Hepatocyte (in vitro differentiated cells): Measurements from ENCODE around the gene LMTK2. TPM values are rescaled to one million over a fixed set of nuclear protein-coding genes. Genes with fewer than 3 reads are reported as not detected.

Experiments
- DNase-seq: peaks from one replicate; pipeline ENCODE4 v3.0.0-alpha.2; 2016; ENCODE audit warnings: low spot score
- H2AFZ ChIP-seq: fragments of 200-600 bp; sonication (generic); 2 replicates; pipeline ENCODE4 v1.6.0; 2016; ENCODE audit warnings: antibody characterized with exemption, mild to moderate bottlenecking
- H3K27ac ChIP-seq: fragments of 200-600 bp; sonication (generic); 2 replicates; pipeline ENCODE4 v1.5.1; 2016; ENCODE audit warnings: mild to moderate bottlenecking
- H3K27me3 ChIP-seq: fragments of 200-600 bp; sonication (generic); 2 replicates; pipeline ENCODE4 v1.6.1; 2016
- H3K36me3 ChIP-seq: fragments of 200-600 bp; sonication (generic); replicated peaks from 2 replicates; pipeline ENCODE4 v1.5.1; 2016; ENCODE audit warnings: low read depth; ENCODE audit not compliant: insufficient read depth
- H3K4me1 ChIP-seq: fragments of 200-600 bp; sonication (generic); 2 replicates; pipeline ENCODE4 v1.5.1; 2016; ENCODE audit warnings: mild to moderate bottlenecking, moderate library complexity; ENCODE audit not compliant: insufficient read depth
- H3K4me2 ChIP-seq: fragments of 200-600 bp; sonication (generic); 2 replicates; pipeline ENCODE4 v1.6.0; 2016
- H3K4me3 ChIP-seq: fragments of 200-600 bp; sonication (generic); 2 replicates; pipeline ENCODE4 v1.5.1; 2016; ENCODE audit warnings: mild to moderate bottlenecking
- H3K79me2 ChIP-seq: fragments of 200-600 bp; sonication (generic); 2 replicates; pipeline ENCODE4 v1.6.0; 2017; ENCODE audit warnings: mild to moderate bottlenecking
- H3K9me2 ChIP-seq: fragments of 200-600 bp; sonication (generic); replicated peaks from 2 replicates; pipeline ENCODE4 v1.6.0; 2017; ENCODE audit warnings: mild to moderate bottlenecking; ENCODE audit not compliant: insufficient read depth
- H3K9me3 ChIP-seq: fragments of 200-600 bp; sonication (generic); 2 replicates; pipeline ENCODE4 v1.5.1; 2016; ENCODE audit warnings: low read depth, mild to moderate bottlenecking
- H4K20me1 ChIP-seq: fragments of 200-600 bp; sonication (generic); 2 replicates; pipeline ENCODE4 v1.6.0; 2016; ENCODE audit warnings: mild to moderate bottlenecking; ENCODE audit not compliant: insufficient read depth, poor library complexity, severe bottlenecking
- CTCF ChIP-seq: fragments of 200-600 bp; sonication (generic); IDR thresholded peaks from 2 replicates; pipeline ENCODE4 v1.5.1; 2016; ENCODE audit warnings: antibody characterized with exemption, mild to moderate bottlenecking; ENCODE audit not compliant: poor library complexity
- EZH2 ChIP-seq: fragments of 200-600 bp; sonication (generic); IDR thresholded peaks from 2 replicates; pipeline ENCODE4 v1.6.1; 2016; ENCODE audit warnings: antibody characterized with exemption, mild to moderate bottlenecking, borderline replicate concordance
- EZH2phosphoT487 ChIP-seq: fragments of 200-600 bp; sonication (generic); IDR thresholded peaks from one replicate; pipeline ENCODE4 v1.6.1; 2018; ENCODE audit warnings: antibody characterized with exemption, mild to moderate bottlenecking, low read depth, moderate library complexity; ENCODE audit not compliant: unreplicated experiment, severe bottlenecking
- WGBS: methylation state at CpG from one replicate; pipeline ENCODE4 v1.1.6; 2016; ENCODE audit warnings: low lambda C conversion rate; ENCODE audit errors: missing lambda C conversion rate; 5-methylcytosine and 5-hydroxymethylcytosine counted together
- polyA plus RNA-seq: library from polyadenylated mRNA; unstranded; fragments of >200 nt; fragmentation: Nextera tagmentation; extraction: Ambion mirVana; gene quantifications from 2 replicates; pipeline ENCODE4 v1.2.1, GENCODE V29; 2016
- total RNA-seq: library from RNA; depleted of rRNA; stranded (reverse); fragments of >200 nt; gene quantifications from 2 replicates; pipeline ENCODE4 v1.2.3, GENCODE V29; 2014

The LMTK2 gene
- total and polyA plus RNA-seq, 2 experiments from 2014 or later = 5.0 to 13.1 TPM

- Histone ChIP-seq H3K9me3 (no peaks in the 10 kb centered on the region), H3K27ac (no peak overlapping the region), H4K20me1 (peaks cover 2% of the 10 kb centered on the region), H3K4me3 (no peak overlapping the region), H3K4me2 (no peak overlapping the region), H3K4me1 (peaks cover 17% of the 10 kb centered on the region), H3K36me3 (peaks cover 3% of the 10 kb centered on the region), H2AFZ (no peak overlapping the region), H3K79me2 (peaks cover 50% of the 10 kb centered on the region), H3K27me3 (no peaks in the 10 kb centered on the region), H3K9me2 (no peaks in the 10 kb centered on the region)
- DNase-seq = no peak
- 94% methylated on average over 4 of the region's 4 CpGs for WGBS
- TF ChIP-seq EZH2 = no peak
- TF ChIP-seq CTCF = no peak
- TF ChIP-seq EZH2phosphoT487 = no peak
These were observed 30.6 kb downstream of the LMTK2 start for GRCh38 chr7:98137134-98137825.

- H3K36me3 ChIP-seq = peaks cover 3% of the 10 kb centered on the region
- H3K4me2 ChIP-seq = no peak overlapping the region
- H3K4me3 ChIP-seq = no peak overlapping the region
- H3K27ac ChIP-seq = no peak overlapping the region
- H3K9me3 ChIP-seq = no peaks in the 10 kb centered on the region
- peaks cover 45% of the 10 kb centered on the region for H3K79me2 ChIP-seq
- WGBS = 85% methylated on average over 4 of the region's 4 CpGs
- no peak for TF ChIP-seq EZH2phosphoT487
- TF ChIP-seq EZH2 = no peak
- no peak for TF ChIP-seq CTCF
- no peak overlapping the region for H2AFZ ChIP-seq
- H3K27me3 ChIP-seq = no peaks in the 10 kb centered on the region
- no peaks in the 10 kb centered on the region for H3K9me2 ChIP-seq
- H4K20me1 ChIP-seq = peaks cover 2% of the 10 kb centered on the region
- peaks cover 12% of the 10 kb centered on the region for H3K4me1 ChIP-seq
- DNase-seq = no peak
These were observed 31.1 kb downstream of the LMTK2 start for GRCh38 chr7:98137826-98138151.

GRCh38 chr7:98138672-98139071 is 32.0 kb downstream of the LMTK2 start:
- Histone ChIP-seq H3K27ac (no peak overlapping the region), H3K4me1 (peaks cover 5% of the 10 kb centered on the region), H3K79me2 (peaks cover 38% of the 10 kb centered on the region), H3K27me3 (no peaks in the 10 kb centered on the region), H2AFZ (no peak overlapping the region), H3K4me2 (no peak overlapping the region), H4K20me1 (peaks cover 2% of the 10 kb centered on the region), H3K4me3 (no peak overlapping the region), H3K9me3 (no peaks in the 10 kb centered on the region), H3K9me2 (no peaks in the 10 kb centered on the region), H3K36me3 (peaks cover 3% of the 10 kb centered on the region)
- WGBS = 94% methylated on average over 6 of the region's 6 CpGs
- DNase-seq = no peak
- no peak for TF ChIP-seq EZH2
- no peak for TF ChIP-seq EZH2phosphoT487
- TF ChIP-seq CTCF = no peak
